Lung microvascular endothelial cell (primary cell): ENCODE data around the gene FBXO28. TPM values are rescaled to one million over a fixed set of nuclear protein-coding genes. Genes with fewer than 3 reads are reported as not detected.

ENCODE experiments used
- DNase-seq, 2 donors: peaks; one replicate each; pipeline versions ENCODE4 v3.0.0 to v3.0.0-alpha.2; 2010; ENCODE audit warnings: low read depth in 2 of 2
- total RNA-seq: library from RNA; depleted of rRNA; stranded (reverse); fragments of >200 nt; gene quantifications from 2 replicates; pipeline ENCODE4 v1.2.1, GENCODE V29; 2014

Gene FBXO28
- total RNA-seq, 1 donor from 2014 or later = 95.0 TPM

DNA sequence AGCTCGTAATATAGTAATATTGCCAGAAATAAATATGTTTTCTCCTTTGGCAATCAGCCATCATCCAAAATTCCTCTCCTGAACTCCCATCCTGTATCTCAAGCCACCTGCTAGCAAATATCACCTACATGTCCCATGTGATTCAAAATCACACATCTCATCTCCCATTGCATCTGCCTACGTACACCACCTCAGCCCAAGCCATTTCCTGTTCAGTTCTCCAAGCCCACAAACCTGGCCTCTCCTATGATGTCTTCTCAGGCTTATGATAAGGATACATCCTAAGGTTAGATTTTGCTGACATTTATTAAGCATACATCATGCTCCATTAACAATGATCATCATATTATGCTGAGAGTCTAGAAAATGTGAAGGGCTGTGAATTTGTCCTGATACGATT, 37.2 kb downstream of the FBXO28 start:
- no peak for DNase-seq

DNA sequence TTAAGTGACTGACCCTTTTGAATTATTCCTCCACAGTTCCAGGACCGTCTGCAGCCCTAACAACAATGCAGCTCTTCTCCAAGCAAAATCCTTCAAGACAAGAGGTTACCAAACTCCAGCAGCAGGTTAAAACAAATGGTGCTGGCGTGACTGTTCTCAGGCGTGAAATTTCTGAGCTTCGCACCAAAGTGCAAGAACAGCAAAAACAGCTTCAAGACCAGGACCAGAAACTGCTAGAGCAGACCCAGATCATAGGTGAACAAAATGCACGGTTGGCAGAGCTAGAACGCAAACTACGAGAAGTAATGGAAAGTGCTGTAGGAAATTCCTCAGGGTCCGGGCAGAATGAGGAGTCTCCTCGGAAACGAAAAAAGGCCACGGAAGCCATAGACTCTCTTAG, 43.4 kb downstream of the FBXO28 start:
- DNase-seq = no peak

DNA sequence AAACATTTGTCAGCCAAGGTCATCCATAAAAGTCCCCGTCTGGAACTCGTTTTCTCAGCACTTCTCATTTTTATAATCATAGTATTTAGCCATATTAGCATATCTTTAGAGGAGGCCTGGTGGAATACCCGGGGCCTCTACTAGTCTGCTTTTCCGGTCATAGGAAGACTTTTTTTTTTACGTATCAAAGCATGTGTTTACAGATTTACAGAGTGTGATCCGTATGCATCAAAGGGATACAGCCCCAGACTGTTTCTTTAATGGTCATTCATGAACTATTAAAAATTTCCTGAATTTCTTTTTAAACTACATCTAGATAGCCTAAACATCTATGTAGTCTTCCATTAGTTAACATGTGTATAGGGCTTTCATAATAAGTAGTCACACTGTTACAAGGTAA, 45.6 kb downstream of the FBXO28 start:
- DNase-seq = no peak

GRCh38 chr1:224160171-224160682, 46.3 kb downstream of the FBXO28 start:
- no peak for DNase-seq

DNA sequence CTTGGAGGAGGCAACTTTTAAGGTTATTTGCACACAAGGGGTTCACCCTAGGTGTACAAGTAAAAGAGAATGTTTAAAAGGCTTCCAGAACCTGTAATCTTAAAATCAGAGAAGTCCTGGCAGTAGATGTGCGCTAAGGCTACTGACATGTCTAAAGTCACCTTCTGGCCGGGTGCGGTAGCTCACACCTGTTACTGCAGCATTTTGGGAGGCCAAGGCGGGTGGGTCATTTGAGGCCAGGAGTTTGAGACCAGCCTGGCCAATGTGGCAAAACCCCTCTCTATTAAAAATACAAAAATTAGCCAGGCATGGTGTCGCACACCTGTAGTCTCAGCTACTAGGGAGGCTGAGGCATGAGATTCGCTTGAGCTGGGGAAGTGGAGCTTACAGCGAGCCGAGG, 48.9 kb downstream of the FBXO28 start:
- DNase-seq = no peak

GRCh38 chr1:224163311-224163710, 49.4 kb downstream of the FBXO28 start:
- no peak for DNase-seq

GRCh38 chr1:224168859-224169380, 55.0 kb downstream of the FBXO28 start:
- DNase-seq = peak; percentile 91 to 94

GRCh38 chr1:224169718-224170270, 55.9 kb downstream of the FBXO28 start:
- no peak for DNase-seq

DNA sequence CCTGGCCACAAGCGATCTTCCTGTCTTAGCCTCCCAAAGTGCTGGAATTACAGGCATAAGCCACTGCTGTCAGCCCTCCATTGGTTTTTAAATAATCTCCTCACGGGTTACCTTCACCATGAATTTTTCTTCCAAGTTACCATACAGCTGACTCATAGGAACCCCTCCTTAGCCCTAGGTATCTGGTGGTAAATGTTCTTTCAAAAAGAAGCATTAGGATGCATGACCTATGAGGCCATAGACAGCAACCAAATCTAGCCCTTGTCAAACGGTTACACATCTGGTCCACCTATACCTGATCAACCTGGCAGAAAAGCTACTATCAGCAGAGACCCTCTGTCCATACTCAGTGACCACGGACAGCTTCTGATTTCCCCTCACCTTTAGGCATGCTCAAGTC, 56.4 kb downstream of the FBXO28 start:
- no peak for DNase-seq

- peak in 1 of 2 donors; percentile 55 for DNase-seq
Measured at GRCh38 chr1:224170748-224171478, 57.0 kb downstream of the FBXO28 start.

DNA sequence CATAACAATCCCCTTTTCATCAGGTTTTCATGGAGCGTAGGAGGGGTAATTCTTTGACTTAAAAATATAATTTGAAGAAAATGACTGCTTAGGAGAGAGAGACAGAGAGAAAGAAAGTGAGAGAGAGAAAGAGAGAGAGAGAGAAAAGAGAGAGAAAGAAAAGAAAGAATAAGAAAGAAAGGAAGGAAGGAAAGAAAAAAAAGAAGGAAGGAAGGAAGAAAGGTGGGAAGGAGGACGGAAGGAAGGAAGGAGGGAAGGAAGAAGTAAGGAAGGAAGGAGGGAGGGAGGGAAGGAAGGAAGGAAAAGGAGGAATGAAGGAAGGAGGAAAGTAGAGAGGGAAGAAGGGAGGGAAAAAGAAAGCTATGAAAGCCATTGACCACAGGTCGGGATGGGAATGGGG, 58.3 kb downstream of the FBXO28 start:
- DNase-seq = no peak

GRCh38 chr1:224173523-224173922, 59.6 kb downstream of the FBXO28 start:
- DNase-seq = no peak

DNA sequence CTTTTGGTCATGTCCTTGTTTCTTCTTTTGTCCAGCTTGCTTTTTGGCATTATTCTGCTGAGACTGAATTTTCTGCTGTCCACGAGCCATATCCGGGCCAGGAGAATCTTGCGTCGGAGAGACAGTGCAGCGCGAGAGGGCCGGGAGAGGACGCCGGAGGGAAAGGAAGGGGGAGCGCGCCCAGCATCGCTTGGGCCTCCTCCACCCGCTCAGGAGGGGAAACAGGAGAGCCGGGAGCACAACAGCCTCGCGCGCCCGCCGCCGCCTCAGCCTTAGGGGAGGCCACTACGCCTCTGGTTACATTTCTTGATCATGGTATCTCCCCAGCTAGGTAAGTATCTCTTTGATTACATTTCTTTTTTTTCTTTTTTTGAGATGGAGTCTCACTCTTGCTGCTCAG, 61.7 kb downstream of the FBXO28 start:
- peak in 1 of 2 donors; percentile 20 for DNase-seq

DNA sequence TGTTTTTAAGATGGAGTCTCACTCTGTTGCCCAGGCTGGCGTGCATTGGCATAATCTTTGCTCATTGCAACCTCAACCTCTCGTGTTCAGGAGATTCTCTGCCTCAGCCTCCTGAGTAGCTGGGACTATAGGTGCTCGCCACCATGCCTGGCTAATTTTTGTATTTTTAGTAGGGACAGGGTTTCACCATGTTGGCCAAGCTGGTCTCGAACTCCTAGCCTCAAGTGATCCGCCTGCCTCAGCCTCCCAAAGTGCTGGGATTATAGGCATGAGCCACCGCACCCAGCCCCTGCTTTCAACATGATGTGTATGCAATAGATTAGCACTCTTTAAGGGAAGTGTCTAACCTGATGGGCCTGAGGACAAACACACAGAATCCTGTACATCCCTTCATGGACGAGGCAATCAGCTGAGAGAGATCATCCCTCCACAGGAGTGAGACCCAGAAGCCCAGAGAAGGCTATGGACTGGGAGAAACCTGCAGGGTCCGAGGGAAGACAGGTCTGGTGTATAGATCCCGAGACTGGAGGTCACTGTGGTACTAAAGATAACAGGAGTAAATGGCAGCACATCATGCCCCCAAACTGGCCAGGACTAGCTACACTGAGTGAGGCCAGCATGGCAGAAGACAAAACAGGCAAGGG, 63.6 kb downstream of the FBXO28 start:
- no peak for DNase-seq

- no peak for DNase-seq
Measured at GRCh38 chr1:224178894-224179293, 65.0 kb downstream of the FBXO28 start.

DNA sequence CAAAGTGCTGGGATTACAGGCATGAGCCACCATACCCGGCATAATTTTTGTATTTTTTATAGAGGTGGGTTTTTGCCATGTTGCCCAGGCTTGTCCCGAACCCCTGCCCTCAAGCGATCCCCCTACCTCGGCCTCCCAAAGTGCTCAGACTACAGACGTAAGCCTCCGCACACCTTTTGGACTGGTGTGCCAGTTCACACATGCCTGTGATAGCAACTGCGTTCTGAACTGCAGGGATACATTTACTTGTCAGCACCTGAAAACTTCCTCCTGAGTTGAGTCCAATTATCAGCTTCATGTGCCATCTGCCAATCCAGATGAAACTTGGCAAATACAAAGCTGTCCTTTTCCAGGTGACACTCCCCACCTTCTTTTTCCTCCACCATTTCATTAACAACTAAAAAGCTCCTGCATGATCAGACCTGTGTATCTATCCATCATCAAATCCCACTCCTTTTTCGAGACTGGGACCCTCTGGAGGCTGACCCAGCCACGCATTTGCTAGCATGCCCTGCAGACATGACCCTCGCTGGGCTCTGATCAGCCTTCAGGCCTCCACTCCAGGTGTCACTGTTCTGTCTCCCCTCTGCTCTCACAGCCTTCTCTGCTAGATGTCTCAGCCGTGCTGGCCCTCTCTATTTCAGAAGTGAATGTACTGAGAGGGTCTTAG, 67.0 kb downstream of the FBXO28 start:
- DNase-seq = no peak

DNA sequence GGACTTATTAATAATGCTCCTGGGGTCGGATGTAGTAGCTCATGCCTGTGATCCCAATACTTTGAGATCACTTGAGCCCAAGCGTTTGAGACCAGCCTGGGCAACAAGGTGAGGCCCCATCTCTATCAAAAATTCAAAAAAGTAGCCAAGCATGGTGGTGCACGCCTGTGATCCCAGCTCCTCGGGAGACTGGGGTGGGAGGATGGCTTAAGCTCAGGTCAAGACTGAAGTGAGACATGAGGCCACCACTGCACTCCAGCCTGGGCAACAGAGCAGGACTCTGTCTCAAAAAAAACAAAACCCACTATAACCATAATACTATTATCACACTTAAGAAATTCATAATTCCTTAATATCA, 67.5 kb downstream of the FBXO28 start:
- no peak for DNase-seq

GRCh38 chr1:224182057-224182865, 68.3 kb downstream of the FBXO28 start:
- DNase-seq = peak in 1 of 2 donors; percentile 11

GRCh38 chr1:224182866-224183590, 69.1 kb downstream of the FBXO28 start, which contains the start of gene DEGS1:
TSS of gene DEGS1 (plus strand) at chr1:224183240. CDS start at chr1:224183337, 97 bp downstream.
- DNase-seq = peak; percentile 83 to 84

DNA sequence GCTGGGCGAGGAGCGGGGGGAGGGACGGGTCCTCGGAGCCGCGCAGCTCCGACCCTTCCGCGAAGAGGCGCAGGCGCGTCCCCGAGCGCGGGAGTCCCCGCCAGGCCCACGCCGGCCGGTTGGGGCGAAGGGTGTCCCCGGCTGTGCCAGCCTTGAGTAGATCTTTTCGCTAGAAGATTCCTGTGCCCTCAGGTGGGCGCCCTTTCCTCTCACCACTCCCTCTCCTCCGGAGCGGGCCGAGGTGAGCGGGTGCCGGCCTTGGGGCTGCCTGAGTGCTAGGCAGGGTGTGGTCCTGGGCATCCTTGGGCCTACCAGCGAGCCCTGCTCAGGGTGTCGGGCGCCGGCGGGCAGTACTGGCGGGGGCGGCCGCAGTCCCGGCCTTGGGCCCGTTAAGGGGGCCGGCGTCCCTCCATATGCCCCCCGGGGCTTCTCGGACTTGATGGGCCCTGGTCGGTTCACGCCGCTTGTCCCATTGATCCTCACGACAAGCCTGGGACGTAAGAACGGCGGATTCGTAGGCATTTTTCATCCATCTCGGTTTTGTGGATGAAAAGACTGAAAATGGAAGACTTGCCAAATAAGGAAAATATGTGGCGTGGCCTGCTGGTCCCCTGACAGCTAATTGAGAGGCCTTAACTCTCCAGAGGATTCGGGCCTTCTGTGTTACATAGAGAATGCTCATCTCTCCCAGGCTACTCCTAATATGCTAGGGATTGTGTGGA, 69.8 kb downstream of the FBXO28 start:
- peak; percentile 61 to 65 for DNase-seq
